ENCODE measurements around the gene KRTAP2-3. TPM values are rescaled to one million over a fixed set of nuclear protein-coding genes. Genes with fewer than 3 reads are reported as not detected.

KRTAP2-3 gene
- total RNA-seq, 1 donor from 2014 or later, result not detected

GRCh38 chr17:41012326-41013120, 47.4 kb downstream of the KRTAP2-3 start:
- DNase-seq (ENCODE audit: extremely low spot score, unreplicated experiment), result no peak
- Mint-ChIP-seq H3K36me3 (no peaks in the 10 kb centered on the region), H3K27ac (no peak overlapping the region), H3K27me3 (no peaks in the 10 kb centered on the region), H3K4me1 (ENCODE audit: unreplicated experiment) (peaks cover 18% of the 10 kb centered on the region), H3K4me3 (no peak overlapping the region), H3K9me3 (no peaks in the 10 kb centered on the region)
- TF ChIP-seq, protein P1, sequence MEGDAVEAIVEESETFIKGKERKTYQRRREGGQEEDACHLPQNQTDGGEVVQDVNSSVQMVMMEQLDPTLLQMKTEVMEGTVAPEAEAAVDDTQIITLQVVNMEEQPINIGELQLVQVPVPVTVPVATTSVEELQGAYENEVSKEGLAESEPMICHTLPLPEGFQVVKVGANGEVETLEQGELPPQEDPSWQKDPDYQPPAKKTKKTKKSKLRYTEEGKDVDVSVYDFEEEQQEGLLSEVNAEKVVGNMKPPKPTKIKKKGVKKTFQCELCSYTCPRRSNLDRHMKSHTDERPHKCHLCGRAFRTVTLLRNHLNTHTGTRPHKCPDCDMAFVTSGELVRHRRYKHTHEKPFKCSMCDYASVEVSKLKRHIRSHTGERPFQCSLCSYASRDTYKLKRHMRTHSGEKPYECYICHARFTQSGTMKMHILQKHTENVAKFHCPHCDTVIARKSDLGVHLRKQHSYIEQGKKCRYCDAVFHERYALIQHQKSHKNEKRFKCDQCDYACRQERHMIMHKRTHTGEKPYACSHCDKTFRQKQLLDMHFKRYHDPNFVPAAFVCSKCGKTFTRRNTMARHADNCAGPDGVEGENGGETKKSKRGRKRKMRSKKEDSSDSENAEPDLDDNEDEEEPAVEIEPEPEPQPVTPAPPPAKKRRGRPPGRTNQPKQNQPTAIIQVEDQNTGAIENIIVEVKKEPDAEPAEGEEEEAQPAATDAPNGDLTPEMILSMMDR (conservative IDR thresholded peaks at IDR 0.05), result no peak

- Mint-ChIP-seq H3K27me3 (no peaks in the 10 kb centered on the region), H3K4me3 (no peak overlapping the region), H3K27ac (no peak overlapping the region), H3K4me1 (ENCODE audit: unreplicated experiment) (peaks cover 21% of the 10 kb centered on the region), H3K9me3 (no peaks in the 10 kb centered on the region), H3K36me3 (no peaks in the 10 kb centered on the region)
- DNase-seq (ENCODE audit: extremely low spot score, unreplicated experiment), result no peak
- TF ChIP-seq, protein P1 (conservative IDR thresholded peaks at IDR 0.05), result no peak
Observed at GRCh38 chr17:41010441-41010840, 49.5 kb downstream of the KRTAP2-3 start.

- Mint-ChIP-seq H3K9me3 (no peaks in the 10 kb centered on the region), H3K4me3 (no peak overlapping the region), H3K36me3 (no peaks in the 10 kb centered on the region), H3K4me1 (ENCODE audit: unreplicated experiment) (peaks cover 21% of the 10 kb centered on the region), H3K27me3 (no peaks in the 10 kb centered on the region), H3K27ac (no peak overlapping the region)
- TF ChIP-seq, protein P1 (conservative IDR thresholded peaks at IDR 0.05), result no peak
- no peak for DNase-seq (ENCODE audit: extremely low spot score, unreplicated experiment)
Observed at GRCh38 chr17:41009936-41010335, 50.0 kb downstream of the KRTAP2-3 start.

DNA sequence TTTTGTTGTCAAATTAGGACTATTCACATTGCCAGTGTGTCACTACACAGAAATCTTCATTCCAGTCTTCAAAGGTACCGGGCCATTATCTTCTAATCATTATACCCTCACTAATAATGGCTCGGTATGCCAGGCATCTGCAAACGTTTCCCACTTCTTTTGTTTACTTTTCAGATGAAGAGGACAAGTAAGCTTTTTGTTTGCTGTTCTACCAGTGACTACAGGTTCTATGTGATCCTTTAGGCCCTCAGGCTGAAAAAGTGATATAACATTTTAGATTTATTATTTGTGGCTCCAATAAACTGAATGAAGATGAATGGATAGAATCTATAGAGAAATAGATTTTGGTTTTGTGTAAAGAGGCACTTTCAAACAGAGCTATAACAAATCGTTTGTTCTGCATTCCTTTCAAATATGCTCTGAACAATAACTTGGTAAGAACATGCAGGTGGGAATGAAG, 50.6 kb downstream of the KRTAP2-3 start:
- no peak overlapping the region for H3K4me3 Mint-ChIP-seq
- H3K27ac Mint-ChIP-seq, result peak overlapping the region; percentile 38
- no peaks in the 10 kb centered on the region for H3K27me3 Mint-ChIP-seq
- H3K36me3 Mint-ChIP-seq, result no peaks in the 10 kb centered on the region
- TF ChIP-seq, protein P1 (conservative IDR thresholded peaks at IDR 0.05), result no peak
- peaks cover 21% of the 10 kb centered on the region for H3K4me1 Mint-ChIP-seq (ENCODE audit: unreplicated experiment)
- no peak for DNase-seq (ENCODE audit: extremely low spot score, unreplicated experiment)
- no peaks in the 10 kb centered on the region for H3K9me3 Mint-ChIP-seq

Other genes with a start within 250 kb of the KRTAP2-3 start
- gene KRT10, start 237.5 kb downstream of the KRTAP2-3 start, total RNA-seq (ENCODE audit: low replicate concordance), result 60.2 and 83.0 TPM in 2 replicates
- gene KRT12, start 192.9 kb downstream of the KRTAP2-3 start, total RNA-seq (ENCODE audit: low replicate concordance), result not detected in 2 replicates
- gene KRT20, start 174.9 kb downstream of the KRTAP2-3 start, total RNA-seq (ENCODE audit: low replicate concordance), result 13.0 and 41.9 TPM in 2 replicates
- 49.7 and 464 TPM in 2 replicates for gene KRT23, start 122.5 kb downstream of the KRTAP2-3 start, total RNA-seq (ENCODE audit: low replicate concordance)
- gene KRT39, start 93.2 kb downstream of the KRTAP2-3 start, total RNA-seq (ENCODE audit: low replicate concordance), result 0.70 and 1.0 TPM in 2 replicates
- 2.3 and 5.5 TPM in 2 replicates for gene KRT40, start 75.8 kb downstream of the KRTAP2-3 start, total RNA-seq (ENCODE audit: low replicate concordance)
- gene KRTAP3-3, start 66.0 kb downstream of the KRTAP2-3 start, total RNA-seq (ENCODE audit: low replicate concordance), result not detected in 2 replicates
- gene KRTAP3-2, start 60.2 kb downstream of the KRTAP2-3 start, total RNA-seq (ENCODE audit: low replicate concordance), result not detected in 2 replicates
- gene KRTAP3-1, start 51.0 kb downstream of the KRTAP2-3 start, total RNA-seq (ENCODE audit: low replicate concordance), result 1.7 TPM in 1 of 2 replicates, not detected in the other
- not detected in 2 replicates for gene KRTAP1-5, start 32.9 kb downstream of the KRTAP2-3 start, total RNA-seq (ENCODE audit: low replicate concordance)
- not detected in 2 replicates for gene KRTAP1-4, start 29.9 kb downstream of the KRTAP2-3 start, total RNA-seq (ENCODE audit: low replicate concordance)
- not detected in 2 replicates for gene KRTAP1-3, start 25.2 kb downstream of the KRTAP2-3 start, total RNA-seq (ENCODE audit: low replicate concordance)
- not detected in 2 replicates for gene KRTAP1-1, start 18.7 kb downstream of the KRTAP2-3 start, total RNA-seq (ENCODE audit: low replicate concordance)
- gene KRTAP2-1, start 12.8 kb downstream of the KRTAP2-3 start, total RNA-seq (ENCODE audit: low replicate concordance), result not detected in 2 replicates
- gene KRTAP2-2, start 4.9 kb downstream of the KRTAP2-3 start, total RNA-seq (ENCODE audit: low replicate concordance), result not detected in 2 replicates
- gene KRTAP2-4, start 5.8 kb upstream of the KRTAP2-3 start, total RNA-seq (ENCODE audit: low replicate concordance), result not detected in 2 replicates
- gene KRTAP4-7, start 24.0 kb upstream of the KRTAP2-3 start, total RNA-seq (ENCODE audit: low replicate concordance), result not detected in 2 replicates
- gene KRTAP4-8, start 38.0 kb upstream of the KRTAP2-3 start, total RNA-seq (ENCODE audit: low replicate concordance), result not detected in 2 replicates
- gene KRTAP4-16, start 42.1 kb upstream of the KRTAP2-3 start, total RNA-seq (ENCODE audit: low replicate concordance), result not detected in 2 replicates
- not detected in 2 replicates for gene KRTAP4-9, start 45.3 kb upstream of the KRTAP2-3 start, total RNA-seq (ENCODE audit: low replicate concordance)
- not detected in 2 replicates for gene KRTAP4-11, start 58.3 kb upstream of the KRTAP2-3 start, total RNA-seq (ENCODE audit: low replicate concordance)
- not detected in 2 replicates for gene KRTAP4-12, start 64.1 kb upstream of the KRTAP2-3 start, total RNA-seq (ENCODE audit: low replicate concordance)
- gene KRTAP4-6, start 80.4 kb upstream of the KRTAP2-3 start, total RNA-seq (ENCODE audit: low replicate concordance), result not detected in 2 replicates
- not detected in 2 replicates for gene KRTAP4-5, start 89.7 kb upstream of the KRTAP2-3 start, total RNA-seq (ENCODE audit: low replicate concordance)
- not detected in 2 replicates for gene KRTAP4-4, start 100.6 kb upstream of the KRTAP2-3 start, total RNA-seq (ENCODE audit: low replicate concordance)
- gene KRTAP4-3, start 108.1 kb upstream of the KRTAP2-3 start, total RNA-seq (ENCODE audit: low replicate concordance), result not detected in 2 replicates
- gene KRTAP4-2, start 118.1 kb upstream of the KRTAP2-3 start, total RNA-seq (ENCODE audit: low replicate concordance), result not detected in 2 replicates
- not detected in 2 replicates for gene KRTAP4-1, start 124.8 kb upstream of the KRTAP2-3 start, total RNA-seq (ENCODE audit: low replicate concordance)
- gene KRTAP9-1, start 129.8 kb upstream of the KRTAP2-3 start, total RNA-seq (ENCODE audit: low replicate concordance), result not detected in 2 replicates
- not detected in 2 replicates for gene KRTAP9-2, start 166.5 kb upstream of the KRTAP2-3 start, total RNA-seq (ENCODE audit: low replicate concordance)
- not detected in 2 replicates for gene KRTAP9-3, start 172.3 kb upstream of the KRTAP2-3 start, total RNA-seq (ENCODE audit: low replicate concordance)
- not detected in 2 replicates for gene KRTAP9-8, start 177.9 kb upstream of the KRTAP2-3 start, total RNA-seq (ENCODE audit: low replicate concordance)
- not detected in 2 replicates for gene KRTAP9-4, start 189.6 kb upstream of the KRTAP2-3 start, total RNA-seq (ENCODE audit: low replicate concordance)
- not detected in 2 replicates for gene KRTAP9-9, start 195.3 kb upstream of the KRTAP2-3 start, total RNA-seq (ENCODE audit: low replicate concordance)
- gene KRTAP9-6, start 205.3 kb upstream of the KRTAP2-3 start, total RNA-seq (ENCODE audit: low replicate concordance), result not detected in 2 replicates
- not detected in 2 replicates for gene KRTAP9-7, start 215.6 kb upstream of the KRTAP2-3 start, total RNA-seq (ENCODE audit: low replicate concordance)
- gene KRTAP29-1, start 242.7 kb upstream of the KRTAP2-3 start, total RNA-seq (ENCODE audit: low replicate concordance), result not detected in 2 replicates
- gene KRTAP16-1, start 249.2 kb upstream of the KRTAP2-3 start, total RNA-seq (ENCODE audit: low replicate concordance), result not detected in 2 replicates